OCI-LY7 (cell line): ENCODE results near the gene FOXI1.

Source experiments
- EZH2phosphoT487 ChIP-seq: fragments of 200-600 bp; sonication (generic); IDR thresholded peaks from 2 replicates; pipeline ENCODE4 v1.6.1; 2018; ENCODE audit warnings: low read depth, borderline replicate concordance, mild to moderate bottlenecking, mixed run types, antibody characterized with exemption, low read length, moderate library complexity, mixed read lengths
- TF ChIP-seq, protein P1 (sequence below): fragments of 200-600 bp; sonication (generic); conservative IDR thresholded peaks from 2 replicates; pipeline ENCODE4 v1.5.1; 2014; ENCODE audit warnings: mild to moderate bottlenecking, antibody characterized with exemption, low read length, moderate library complexity, mixed read lengths

DNA sequence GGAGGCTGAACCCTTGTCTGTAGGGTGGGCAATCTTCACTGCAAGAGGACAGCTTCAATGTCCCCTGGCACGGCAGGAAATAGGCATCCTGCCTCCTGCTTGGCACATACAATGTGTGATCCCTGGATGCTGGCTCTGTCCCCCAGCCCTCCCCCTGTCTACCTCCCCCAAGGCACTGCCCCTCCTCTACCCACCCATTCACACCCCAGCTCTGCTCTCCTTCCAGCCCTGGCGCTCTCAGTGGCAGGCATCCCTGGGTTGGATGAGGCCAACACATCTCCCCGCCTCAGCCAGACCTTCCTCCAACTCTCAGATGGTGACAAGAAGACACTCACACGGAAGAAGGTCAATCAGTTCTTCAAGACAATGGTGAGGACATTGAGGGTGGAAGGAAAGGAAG is 24.1 kb upstream of the FOXI1 start:
- TF ChIP-seq, protein P1, sequence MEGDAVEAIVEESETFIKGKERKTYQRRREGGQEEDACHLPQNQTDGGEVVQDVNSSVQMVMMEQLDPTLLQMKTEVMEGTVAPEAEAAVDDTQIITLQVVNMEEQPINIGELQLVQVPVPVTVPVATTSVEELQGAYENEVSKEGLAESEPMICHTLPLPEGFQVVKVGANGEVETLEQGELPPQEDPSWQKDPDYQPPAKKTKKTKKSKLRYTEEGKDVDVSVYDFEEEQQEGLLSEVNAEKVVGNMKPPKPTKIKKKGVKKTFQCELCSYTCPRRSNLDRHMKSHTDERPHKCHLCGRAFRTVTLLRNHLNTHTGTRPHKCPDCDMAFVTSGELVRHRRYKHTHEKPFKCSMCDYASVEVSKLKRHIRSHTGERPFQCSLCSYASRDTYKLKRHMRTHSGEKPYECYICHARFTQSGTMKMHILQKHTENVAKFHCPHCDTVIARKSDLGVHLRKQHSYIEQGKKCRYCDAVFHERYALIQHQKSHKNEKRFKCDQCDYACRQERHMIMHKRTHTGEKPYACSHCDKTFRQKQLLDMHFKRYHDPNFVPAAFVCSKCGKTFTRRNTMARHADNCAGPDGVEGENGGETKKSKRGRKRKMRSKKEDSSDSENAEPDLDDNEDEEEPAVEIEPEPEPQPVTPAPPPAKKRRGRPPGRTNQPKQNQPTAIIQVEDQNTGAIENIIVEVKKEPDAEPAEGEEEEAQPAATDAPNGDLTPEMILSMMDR = no peak
- no peak for TF ChIP-seq EZH2phosphoT487
